ENCODE measurements around the gene ADPRM. TPM values are rescaled to one million over a fixed set of nuclear protein-coding genes. Genes with fewer than 3 reads are reported as not detected.

ADPRM gene
- total RNA-seq, 1 experiment from 2014 or later, result 7.4 TPM

DNA sequence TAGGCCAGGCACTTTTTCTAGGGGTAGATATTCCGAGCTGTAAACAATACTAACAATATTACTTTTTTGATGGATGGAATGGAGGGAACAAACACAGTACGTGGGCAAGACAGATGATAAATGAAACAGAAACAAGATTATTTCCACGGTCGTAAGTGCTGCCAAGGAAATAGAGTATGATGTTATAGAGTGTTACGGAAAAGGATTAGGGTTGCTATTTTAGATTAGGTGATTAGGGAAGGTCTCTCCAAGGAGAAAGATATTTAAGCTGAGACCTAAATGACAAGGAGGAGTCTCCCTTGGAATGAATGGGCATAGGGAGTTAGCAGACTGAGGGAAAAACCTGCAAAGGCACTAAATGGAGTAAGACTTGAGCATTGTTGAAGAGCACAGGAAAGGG, 8.3 kb downstream of the ADPRM start:
- Mint-ChIP-seq H3K27me3 (ENCODE audit: low read depth) (no peaks in the 10 kb centered on the region; the same call in 1 of the 2 replicates), H3K9me3 (no peaks in the 10 kb centered on the region), H3K4me1 (no peaks in the 10 kb centered on the region), H3K36me3 (peaks cover 38% of the 10 kb centered on the region), H3K4me3 (no peak overlapping the region), H3K27ac (peak overlapping the region; percentile 28; the same call in 1 of the 2 replicates)
- DNase-seq (ENCODE audit: low spot score) (no peak), ATAC-seq (no peak)
- POLR2A ChIA-PET, result no interaction called here
- no peak for TF ChIP-seq MYBL2 (CRISPR knock-in tag; IDR thresholded peaks at IDR 0.05)
- no peak for TF ChIP-seq RORB (CRISPR knock-in tag; IDR thresholded peaks at IDR 0.05)
- TF ChIP-seq, protein P1, sequence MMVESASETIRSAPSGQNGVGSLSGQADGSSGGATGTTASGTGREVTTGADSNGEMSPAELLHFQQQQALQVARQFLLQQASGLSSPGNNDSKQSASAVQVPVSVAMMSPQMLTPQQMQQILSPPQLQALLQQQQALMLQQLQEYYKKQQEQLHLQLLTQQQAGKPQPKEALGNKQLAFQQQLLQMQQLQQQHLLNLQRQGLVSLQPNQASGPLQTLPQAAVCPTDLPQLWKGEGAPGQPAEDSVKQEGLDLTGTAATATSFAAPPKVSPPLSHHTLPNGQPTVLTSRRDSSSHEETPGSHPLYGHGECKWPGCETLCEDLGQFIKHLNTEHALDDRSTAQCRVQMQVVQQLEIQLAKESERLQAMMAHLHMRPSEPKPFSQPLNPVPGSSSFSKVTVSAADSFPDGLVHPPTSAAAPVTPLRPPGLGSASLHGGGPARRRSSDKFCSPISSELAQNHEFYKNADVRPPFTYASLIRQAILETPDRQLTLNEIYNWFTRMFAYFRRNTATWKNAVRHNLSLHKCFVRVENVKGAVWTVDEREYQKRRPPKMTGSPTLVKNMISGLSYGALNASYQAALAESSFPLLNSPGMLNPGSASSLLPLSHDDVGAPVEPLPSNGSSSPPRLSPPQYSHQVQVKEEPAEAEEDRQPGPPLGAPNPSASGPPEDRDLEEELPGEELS (CRISPR knock-in tag; IDR thresholded peaks at IDR 0.05), result no peak
- no peak for TF ChIP-seq ERG (CRISPR knock-in tag; IDR thresholded peaks at IDR 0.05)
- TF ChIP-seq SMAD4 (CRISPR knock-in tag; IDR thresholded peaks at IDR 0.05), result no peak
- no peak for TF ChIP-seq STAT6 (CRISPR knock-in tag; conservative IDR thresholded peaks at IDR 0.05; ENCODE audit: low read depth)
- no peak for TF ChIP-seq FOXJ3 (CRISPR knock-in tag; IDR thresholded peaks at IDR 0.05; ENCODE audit: borderline replicate concordance)
- TF ChIP-seq, protein P2, sequence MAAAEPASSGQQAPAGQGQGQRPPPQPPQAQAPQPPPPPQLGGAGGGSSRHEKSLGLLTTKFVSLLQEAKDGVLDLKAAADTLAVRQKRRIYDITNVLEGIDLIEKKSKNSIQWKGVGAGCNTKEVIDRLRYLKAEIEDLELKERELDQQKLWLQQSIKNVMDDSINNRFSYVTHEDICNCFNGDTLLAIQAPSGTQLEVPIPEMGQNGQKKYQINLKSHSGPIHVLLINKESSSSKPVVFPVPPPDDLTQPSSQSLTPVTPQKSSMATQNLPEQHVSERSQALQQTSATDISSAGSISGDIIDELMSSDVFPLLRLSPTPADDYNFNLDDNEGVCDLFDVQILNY (CRISPR knock-in tag; IDR thresholded peaks at IDR 0.05), result no peak
- no peak for TF ChIP-seq ATF6 (CRISPR knock-in tag; IDR thresholded peaks at IDR 0.05)
- TF ChIP-seq SMAD3 (CRISPR knock-in tag; IDR thresholded peaks at IDR 0.05; ENCODE audit: borderline replicate concordance), result no peak
- no peak for TF ChIP-seq KAT7 (CRISPR knock-in tag; IDR thresholded peaks at IDR 0.05; ENCODE audit: borderline replicate concordance)
- no peak for TF ChIP-seq ATF2 (CRISPR knock-in tag; IDR thresholded peaks at IDR 0.05; ENCODE audit: borderline replicate concordance, low read depth)
- no peak for TF ChIP-seq AR (CRISPR knock-in tag; IDR thresholded peaks at IDR 0.05)
- TF ChIP-seq ELF4 (CRISPR knock-in tag; IDR thresholded peaks at IDR 0.05; ENCODE audit: low read depth), result no peak
- no peak for TF ChIP-seq ATF1 (CRISPR knock-in tag; IDR thresholded peaks at IDR 0.05)
- TF ChIP-seq, protein P3, sequence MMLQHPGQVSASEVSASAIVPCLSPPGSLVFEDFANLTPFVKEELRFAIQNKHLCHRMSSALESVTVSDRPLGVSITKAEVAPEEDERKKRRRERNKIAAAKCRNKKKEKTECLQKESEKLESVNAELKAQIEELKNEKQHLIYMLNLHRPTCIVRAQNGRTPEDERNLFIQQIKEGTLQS (CRISPR knock-in tag; conservative IDR thresholded peaks at IDR 0.05), result no peak
- no peak for TF ChIP-seq ZNF425 (CRISPR knock-in tag; conservative IDR thresholded peaks at IDR 0.05)
- TF ChIP-seq CTCF (IDR thresholded peaks at IDR 0.05), result no peak
- no peak for TF ChIP-seq EMX1 (CRISPR knock-in tag; IDR thresholded peaks at IDR 0.05)
- no peak for TF ChIP-seq ZNF219 (CRISPR knock-in tag; IDR thresholded peaks at IDR 0.05; ENCODE audit: borderline replicate concordance)
- CTCF ChIA-PET, result no interaction called here

Measured in WTC11 (cell line).